ENCODE data around the gene MAD2L1.

The MAD2L1 gene

GRCh38 chr4:120011725-120012124 lies 54.9 kb downstream of the MAD2L1 start:
- Histone ChIP-seq H3K4me1 (no peaks in the 10 kb centered on the region), H3K27me3 (no peaks in the 10 kb centered on the region), H3K36me3 (no peaks in the 10 kb centered on the region), H3K9me3 (no peaks in the 10 kb centered on the region), H3K4me3 (ENCODE audit: low read depth, low read length) (no peak overlapping the region)
- no peak for TF ChIP-seq CTCF (IDR thresholded peaks at IDR 0.05; ENCODE audit: low read depth, low read length)
- no peak for DNase-seq

- no peak for DNase-seq
- no peak for TF ChIP-seq CTCF (IDR thresholded peaks at IDR 0.05; ENCODE audit: low read depth, low read length)
- no peaks in the 10 kb centered on the region for H3K27me3 ChIP-seq
- H3K4me1 ChIP-seq: no peaks in the 10 kb centered on the region
- H3K4me3 ChIP-seq (ENCODE audit: low read depth, low read length): no peak overlapping the region
- no peaks in the 10 kb centered on the region for H3K36me3 ChIP-seq
- H3K9me3 ChIP-seq: no peaks in the 10 kb centered on the region
Observed at GRCh38 chr4:120010646-120011045, 56.0 kb downstream of the MAD2L1 start.

DNA sequence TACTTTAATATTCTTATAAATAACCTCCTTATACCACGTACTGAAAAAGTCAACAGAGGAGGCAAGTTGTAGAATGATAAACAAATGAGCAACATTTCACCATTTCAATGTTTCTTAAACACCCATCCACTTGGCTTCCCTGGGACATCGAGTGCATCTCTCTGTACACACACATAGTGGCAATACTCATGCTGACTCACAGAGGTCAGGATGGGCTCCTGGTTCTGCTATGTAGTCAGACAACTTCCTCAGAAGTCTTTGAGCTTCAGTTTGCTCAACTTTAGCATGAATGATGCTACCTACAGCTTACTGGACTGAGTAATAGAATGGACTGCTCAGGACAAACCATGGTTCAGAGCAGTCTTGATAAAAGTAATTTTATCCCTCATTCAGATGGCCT lies 56.9 kb downstream of the MAD2L1 start:
- no peaks in the 10 kb centered on the region for H3K27me3 ChIP-seq
- DNase-seq: no peak
- H3K4me3 ChIP-seq (ENCODE audit: low read depth, low read length): no peak overlapping the region
- H3K4me1 ChIP-seq: no peaks in the 10 kb centered on the region
- no peak for TF ChIP-seq CTCF (IDR thresholded peaks at IDR 0.05; ENCODE audit: low read depth, low read length)
- no peaks in the 10 kb centered on the region for H3K36me3 ChIP-seq
- no peaks in the 10 kb centered on the region for H3K9me3 ChIP-seq

- Histone ChIP-seq H3K9me3 (no peaks in the 10 kb centered on the region), H3K27me3 (no peaks in the 10 kb centered on the region), H3K4me3 (ENCODE audit: low read depth, low read length) (no peak overlapping the region), H3K36me3 (no peaks in the 10 kb centered on the region), H3K4me1 (no peaks in the 10 kb centered on the region)
- TF ChIP-seq CTCF (IDR thresholded peaks at IDR 0.05; ENCODE audit: low read depth, low read length): no peak
- no peak for DNase-seq
Observed at GRCh38 chr4:120008957-120009356, 57.7 kb downstream of the MAD2L1 start.

- Histone ChIP-seq H3K9me3 (no peaks in the 10 kb centered on the region), H3K27me3 (no peaks in the 10 kb centered on the region), H3K4me3 (ENCODE audit: low read depth, low read length) (no peak overlapping the region), H3K4me1 (no peaks in the 10 kb centered on the region), H3K36me3 (no peaks in the 10 kb centered on the region)
- no peak for TF ChIP-seq CTCF (IDR thresholded peaks at IDR 0.05; ENCODE audit: low read depth, low read length)
- no peak for DNase-seq
Observed at GRCh38 chr4:120007896-120008436, 58.7 kb downstream of the MAD2L1 start.

GRCh38 chr4:120007191-120007871 lies 59.3 kb downstream of the MAD2L1 start:
- TF ChIP-seq CTCF (IDR thresholded peaks at IDR 0.05; ENCODE audit: low read depth, low read length): no peak
- H3K9me3 ChIP-seq: no peaks in the 10 kb centered on the region
- no peak for DNase-seq
- no peaks in the 10 kb centered on the region for H3K36me3 ChIP-seq
- H3K27me3 ChIP-seq: no peaks in the 10 kb centered on the region
- no peaks in the 10 kb centered on the region for H3K4me1 ChIP-seq
- no peak overlapping the region for H3K4me3 ChIP-seq (ENCODE audit: low read depth, low read length)

All from BE2C (cell line).